ENCODE data around the gene MIEF2. TPM values are rescaled to one million over a fixed set of nuclear protein-coding genes. Genes with fewer than 3 reads are reported as not detected.

MIEF2 gene
- total RNA-seq, 4 donors from 2014 or later: 7.4 to 48.0 (median 21.0) TPM

DNA sequence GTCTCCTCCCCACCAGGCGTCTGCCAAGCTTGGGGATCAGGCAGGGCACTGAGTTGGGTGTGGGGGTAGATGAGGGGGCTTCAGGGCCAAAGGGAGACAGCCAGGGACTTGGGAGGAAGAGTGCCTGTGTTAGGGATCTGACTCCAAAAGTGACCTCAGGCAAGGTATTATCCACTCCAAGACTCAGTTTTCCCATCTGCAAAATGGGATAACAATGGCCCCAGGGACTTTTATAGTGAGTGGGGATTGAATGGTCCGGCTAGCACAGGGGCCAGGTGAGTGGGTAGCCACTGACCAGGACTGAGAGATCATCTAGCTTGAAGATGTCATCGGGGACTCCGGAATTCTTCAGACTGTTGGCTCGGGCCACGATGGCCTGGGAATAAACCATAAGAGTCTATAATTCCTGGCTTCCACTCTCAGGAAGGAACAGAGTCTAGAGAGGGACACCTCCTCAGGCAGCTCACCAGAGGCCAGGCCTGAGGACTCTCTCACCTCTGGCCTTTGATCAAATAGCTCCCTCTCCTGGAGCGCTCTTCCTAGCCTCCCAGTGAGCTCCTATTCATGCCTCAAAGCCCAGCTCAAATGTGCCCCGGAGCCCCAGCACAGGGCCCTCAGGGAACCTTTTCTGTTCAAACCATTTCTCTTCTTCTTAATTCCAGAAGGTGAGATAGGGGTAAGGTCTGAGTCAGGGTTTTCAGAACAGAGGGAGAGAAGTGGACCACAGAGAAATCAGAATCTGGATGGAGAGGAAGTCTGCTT, 5.4 kb upstream of the MIEF2 start:
- Histone ChIP-seq H3K4me3 (no peak overlapping the region), H3K27me3 (no peaks in the 10 kb centered on the region), H3K9me3 (no peaks in the 10 kb centered on the region), H3K27ac (no peak overlapping the region), H3K36me3 (peaks cover 0 to 46% (median 21%) of the 10 kb centered on the region in 4 donors), H3K4me1 (peaks cover 13 to 31% (median 28%) of the 10 kb centered on the region in 4 donors)
- intact Hi-C loops (cut with DNase I; ENCODE audit: low total_unique reads) (no loop called here), in situ Hi-C loops (cut with MboI; ENCODE audit: low pct_ligation_motif_present in 1 of 4, low pct_unique_long_range_greater_than_20kb in 1 of 4, low sequenced_read_pairs in 3 of 4) (no loop called here)
- WGBS, 2 donors (ENCODE audit: low coverage in 1 of 2): 92 to 97% methylated on average over 2 to 8 of the region's 8 CpGs
- DNase-seq: no peak
- TF ChIP-seq EP300 (IDR thresholded peaks at IDR 0.05; ENCODE audit: low read depth) (no peak), POLR2A (IDR thresholded peaks at IDR 0.05) (no peak), POLR2AphosphoS5 (IDR thresholded peaks at IDR 0.05) (no peak)
- TF ChIP-seq, protein P1, sequence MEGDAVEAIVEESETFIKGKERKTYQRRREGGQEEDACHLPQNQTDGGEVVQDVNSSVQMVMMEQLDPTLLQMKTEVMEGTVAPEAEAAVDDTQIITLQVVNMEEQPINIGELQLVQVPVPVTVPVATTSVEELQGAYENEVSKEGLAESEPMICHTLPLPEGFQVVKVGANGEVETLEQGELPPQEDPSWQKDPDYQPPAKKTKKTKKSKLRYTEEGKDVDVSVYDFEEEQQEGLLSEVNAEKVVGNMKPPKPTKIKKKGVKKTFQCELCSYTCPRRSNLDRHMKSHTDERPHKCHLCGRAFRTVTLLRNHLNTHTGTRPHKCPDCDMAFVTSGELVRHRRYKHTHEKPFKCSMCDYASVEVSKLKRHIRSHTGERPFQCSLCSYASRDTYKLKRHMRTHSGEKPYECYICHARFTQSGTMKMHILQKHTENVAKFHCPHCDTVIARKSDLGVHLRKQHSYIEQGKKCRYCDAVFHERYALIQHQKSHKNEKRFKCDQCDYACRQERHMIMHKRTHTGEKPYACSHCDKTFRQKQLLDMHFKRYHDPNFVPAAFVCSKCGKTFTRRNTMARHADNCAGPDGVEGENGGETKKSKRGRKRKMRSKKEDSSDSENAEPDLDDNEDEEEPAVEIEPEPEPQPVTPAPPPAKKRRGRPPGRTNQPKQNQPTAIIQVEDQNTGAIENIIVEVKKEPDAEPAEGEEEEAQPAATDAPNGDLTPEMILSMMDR (IDR thresholded peaks at IDR 0.05): no peak

DNA sequence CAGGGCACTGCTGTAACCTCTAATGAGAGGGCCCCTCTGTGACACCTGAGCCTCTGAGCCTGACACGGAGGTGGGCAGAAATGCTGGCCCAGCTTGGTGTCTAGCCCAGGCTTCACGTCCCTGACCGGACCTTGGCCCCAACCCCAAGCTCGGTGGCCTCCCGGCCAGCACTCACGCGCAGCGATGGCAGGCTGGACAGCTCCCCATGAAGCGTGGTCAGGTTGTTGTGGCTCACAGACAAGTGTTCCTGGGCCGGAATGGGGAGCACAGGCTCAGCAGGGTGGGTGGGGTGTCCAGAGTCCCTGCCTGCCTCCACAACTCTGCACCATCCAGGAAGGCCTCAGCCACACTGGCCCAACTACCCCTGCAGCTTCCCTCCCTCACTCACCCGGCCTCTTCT, 4.1 kb upstream of the MIEF2 start:
- peaks cover 13 to 35% (median 30%) of the 10 kb centered on the region in 4 donors for H3K4me1 ChIP-seq
- DNase-seq: no peak
- H3K9me3 ChIP-seq: no peaks in the 10 kb centered on the region
- no peak overlapping the region for H3K4me3 ChIP-seq
- peaks cover 0 to 40% (median 16%) of the 10 kb centered on the region in 4 donors for H3K36me3 ChIP-seq
- in situ Hi-C loops (cut with MboI; ENCODE audit: low pct_ligation_motif_present in 1 of 4, low pct_unique_long_range_greater_than_20kb in 1 of 4, low sequenced_read_pairs in 3 of 4) (no loop called here), intact Hi-C loops (cut with DNase I; ENCODE audit: low total_unique reads) (no loop called here)
- no peaks in the 10 kb centered on the region for H3K27me3 ChIP-seq
- H3K27ac ChIP-seq: no peak overlapping the region
- WGBS, 2 donors (ENCODE audit: low coverage in 1 of 2): 90% methylated on average over 4 of the region's 11 CpGs; no CpG with 5 or more reads in 1 of the 2 donors
- no peak for TF ChIP-seq EP300 (IDR thresholded peaks at IDR 0.05; ENCODE audit: low read depth)

- Histone ChIP-seq H3K4me1 (peaks cover 17 to 39% (median 34%) of the 10 kb centered on the region in 4 donors), H3K4me3 (peak overlapping the region in 1 of 4 donors; percentile 98), H3K36me3 (peaks cover 0 to 36% (median 14%) of the 10 kb centered on the region in 4 donors), H3K9me3 (no peaks in the 10 kb centered on the region), H3K27ac (peak overlapping the region in 3 of 4 donors; percentile 97 to 99 (median 98)), H3K27me3 (no peaks in the 10 kb centered on the region)
- 90% methylated on average over 7 of the region's 7 CpGs; no CpG with 5 or more reads in 1 of the 2 donors for WGBS, 2 donors (ENCODE audit: low coverage in 1 of 2)
- intact Hi-C loops (cut with DNase I; ENCODE audit: low total_unique reads): no loop called here
- TF ChIP-seq, protein P1 (IDR thresholded peaks at IDR 0.05): no peak
- TF ChIP-seq POLR2A (IDR thresholded peaks at IDR 0.05) (no peak), EP300 (IDR thresholded peaks at IDR 0.05; ENCODE audit: low read depth) (no peak), POLR2AphosphoS5 (IDR thresholded peaks at IDR 0.05) (no peak)
- in situ Hi-C loops (cut with MboI; ENCODE audit: low pct_ligation_motif_present in 1 of 4, low pct_unique_long_range_greater_than_20kb in 1 of 4, low sequenced_read_pairs in 3 of 4): no loop called here
- DNase-seq: no peak
These were observed 3.7 kb upstream of the MIEF2 start for GRCh38 chr17:18256776-18257175.

GRCh38 chr17:18257268-18257981, 3.0 kb upstream of the MIEF2 start:
- Histone ChIP-seq H3K4me3 (peak overlapping the region; percentile 95 to 98 (median 98)), H3K4me1 (peaks cover 23 to 46% (median 41%) of the 10 kb centered on the region in 4 donors), H3K36me3 (peaks cover 0 to 29% (median 11%) of the 10 kb centered on the region in 4 donors), H3K27me3 (no peaks in the 10 kb centered on the region), H3K27ac (peak overlapping the region; percentile 97 to 99 (median 98)), H3K9me3 (no peaks in the 10 kb centered on the region)
- TF ChIP-seq POLR2A (IDR thresholded peaks at IDR 0.05) (no peak), POLR2AphosphoS5 (IDR thresholded peaks at IDR 0.05) (no peak)
- WGBS, 2 donors (ENCODE audit: low coverage in 1 of 2): 10 to 15% methylated on average over 2 to 15 of the region's 18 CpGs
- intact Hi-C loops (cut with DNase I; ENCODE audit: low total_unique reads) (no loop called here), in situ Hi-C loops (cut with MboI; ENCODE audit: low pct_ligation_motif_present in 1 of 4, low pct_unique_long_range_greater_than_20kb in 1 of 4, low sequenced_read_pairs in 3 of 4) (no loop called here)
- DNase-seq: peak; percentile 86

- Histone ChIP-seq H3K9me3 (no peaks in the 10 kb centered on the region), H3K27ac (peak overlapping the region; percentile 97 to 99 (median 98)), H3K4me1 (peaks cover 26 to 50% (median 45%) of the 10 kb centered on the region in 4 donors), H3K27me3 (no peaks in the 10 kb centered on the region), H3K4me3 (peak overlapping the region; percentile 95 to 98 (median 98)), H3K36me3 (peaks cover 0 to 24% (median 9%) of the 10 kb centered on the region in 4 donors)
- intact Hi-C loops (cut with DNase I; ENCODE audit: low total_unique reads) (no loop called here), in situ Hi-C loops (cut with MboI; ENCODE audit: low pct_ligation_motif_present in 1 of 4, low pct_unique_long_range_greater_than_20kb in 1 of 4, low sequenced_read_pairs in 3 of 4) (no loop called here)
- TF ChIP-seq, protein P1 (IDR thresholded peaks at IDR 0.05): no peak
- TF ChIP-seq EP300 (IDR thresholded peaks at IDR 0.05; ENCODE audit: low read depth) (no peak), POLR2AphosphoS5 (IDR thresholded peaks at IDR 0.05) (peak; percentile 7 to 77 (median 60)), POLR2A (IDR thresholded peaks at IDR 0.05) (peak; percentile 70)
- DNase-seq: peak; percentile 79
- WGBS, 2 donors (ENCODE audit: low coverage in 1 of 2): 0 to 20% methylated on average over 1 to 4 of the region's 16 CpGs
These were observed 2.5 kb upstream of the MIEF2 start for GRCh38 chr17:18257982-18258355.

Measured in transverse colon (tissue), 4 donors.